Activated CD4-positive, alpha-beta memory T cell treated with anti-CD3 and anti-CD28 coated beads for 36 hours (primary cell): ENCODE results near the gene NAA20. TPM values are rescaled to one million over a fixed set of nuclear protein-coding genes. Genes with fewer than 3 reads are reported as not detected.

Experiments used
- CTCF ChIA-PET: fragments of 350-600 bp; sonication (Branson Sonifier 250); formaldehyde crosslinking; loops from one replicate; lab custom pipeline; 2021; ENCODE audit warnings: antibody characterized with exemption, inconsistent platforms; lab: Charles Lee
- POLR2A ChIA-PET: fragments of 350-600 bp; sonication (Branson Sonifier 250); formaldehyde crosslinking; loops from one replicate; lab custom pipeline; 2021; ENCODE audit warnings: antibody characterized with exemption; lab: Charles Lee
- DNase-seq: peaks from one replicate; pipeline ENCODE4 v3.0.0-alpha.2; 2020
- H3K27ac Mint-ChIP-seq: one replicate; pipeline ENCODE4 v1.8.0; 2021; ENCODE audit warnings: mixed read lengths
- H3K27me3 Mint-ChIP-seq: one replicate; pipeline ENCODE4 v1.8.0; 2021; ENCODE audit warnings: mixed read lengths
- H3K36me3 Mint-ChIP-seq: one replicate; pipeline ENCODE4 v1.8.0; 2021; ENCODE audit warnings: mixed read lengths
- H3K4me1 Mint-ChIP-seq: one replicate; pipeline ENCODE4 v1.8.0; 2021; ENCODE audit warnings: low read depth, mixed read lengths
- H3K4me3 Mint-ChIP-seq: one replicate; pipeline ENCODE4 v1.8.0; 2021; ENCODE audit warnings: mild to moderate bottlenecking, mixed read lengths
- H3K9me3 Mint-ChIP-seq: one replicate; pipeline ENCODE4 v1.8.0; 2021; ENCODE audit warnings: mixed read lengths
- intact Hi-C: fragments of 100-400 bp; cut with micrococcal nuclease; formaldehyde crosslinking; loops from one replicate; pipeline ENCODE4 v1.15.1; 2023
- total RNA-seq, 2 experiments: library from RNA; stranded (reverse); gene quantifications; one replicate each; pipeline ENCODE4 v1.2.3, GENCODE V29; 2021

NAA20 gene
- total RNA-seq, 2 experiments from 2014 or later = 82.6 to 82.9 TPM

DNA sequence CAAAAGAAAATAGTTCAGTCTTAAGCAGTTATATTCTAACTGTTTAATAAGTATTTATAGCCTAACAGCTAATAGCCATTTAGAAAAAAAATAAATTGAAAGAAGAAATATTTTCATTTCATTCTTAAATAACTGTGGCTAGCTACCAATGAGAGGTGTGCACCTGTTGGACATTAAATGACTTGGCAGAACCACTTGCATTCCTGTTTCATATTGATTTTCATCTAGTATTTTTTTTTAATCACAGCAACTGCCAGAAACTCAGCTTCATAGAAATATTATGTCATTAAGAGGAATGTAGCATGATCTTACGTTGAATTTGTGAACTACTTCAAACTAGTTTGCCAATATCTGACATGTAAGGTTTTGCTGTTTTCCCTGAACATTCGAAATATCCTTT, 10.1 kb downstream of the NAA20 start:
- H3K4me1 Mint-ChIP-seq = peaks cover 8% of the 10 kb centered on the region
- peaks cover 24% of the 10 kb centered on the region for H3K36me3 Mint-ChIP-seq
- intact Hi-C loops = no loop called here
- no peak for DNase-seq
- no peaks in the 10 kb centered on the region for H3K9me3 Mint-ChIP-seq
- no peak overlapping the region for H3K4me3 Mint-ChIP-seq
- ChIA-PET POLR2A (no interaction called here), CTCF (interaction anchor here (0.6 to 2.6 kb wide), 4 partner anchors 10 to 334 kb away, joined by 3 to 8 read pairs (median 3); partner anchors contain the start of gene NAA20)
- no peak overlapping the region for H3K27ac Mint-ChIP-seq
- no peaks in the 10 kb centered on the region for H3K27me3 Mint-ChIP-seq

DNA sequence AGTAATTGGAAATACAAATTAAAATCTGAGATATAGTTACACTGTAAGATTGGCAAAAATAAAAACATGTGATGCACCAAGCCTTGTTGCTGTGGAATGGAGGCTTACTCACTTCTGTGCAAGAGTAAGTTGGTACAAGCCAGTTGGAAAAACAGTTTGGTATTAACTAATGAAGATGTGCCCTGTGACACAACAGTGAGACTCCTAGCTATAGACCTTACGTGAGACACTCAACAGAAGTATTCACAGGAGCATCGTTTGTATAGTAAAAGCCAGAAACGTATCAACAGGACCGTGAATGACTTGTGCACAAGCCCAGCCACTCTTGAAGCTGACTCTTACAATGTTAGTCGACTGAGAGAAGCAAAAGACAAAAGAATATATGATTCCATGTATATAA, 14.6 kb downstream of the NAA20 start:
- ChIA-PET CTCF (interaction anchor here (1.3 kb wide), 1 partner anchor 11 kb away, joined by 3 read pairs; no protein-coding TSS in a partner anchor), POLR2A (interaction anchor here (1.3 kb wide), 1 partner anchor 21 kb away, joined by 4 read pairs; the partner anchor contains the start of genes CFAP61 and CRNKL1)
- intact Hi-C loops = no loop called here
- Mint-ChIP-seq H3K27me3 (no peaks in the 10 kb centered on the region), H3K4me3 (no peak overlapping the region), H3K36me3 (peaks cover 39% of the 10 kb centered on the region), H3K4me1 (no peaks in the 10 kb centered on the region), H3K9me3 (no peaks in the 10 kb centered on the region), H3K27ac (peak overlapping the region; percentile 5)
- no peak for DNase-seq

DNA sequence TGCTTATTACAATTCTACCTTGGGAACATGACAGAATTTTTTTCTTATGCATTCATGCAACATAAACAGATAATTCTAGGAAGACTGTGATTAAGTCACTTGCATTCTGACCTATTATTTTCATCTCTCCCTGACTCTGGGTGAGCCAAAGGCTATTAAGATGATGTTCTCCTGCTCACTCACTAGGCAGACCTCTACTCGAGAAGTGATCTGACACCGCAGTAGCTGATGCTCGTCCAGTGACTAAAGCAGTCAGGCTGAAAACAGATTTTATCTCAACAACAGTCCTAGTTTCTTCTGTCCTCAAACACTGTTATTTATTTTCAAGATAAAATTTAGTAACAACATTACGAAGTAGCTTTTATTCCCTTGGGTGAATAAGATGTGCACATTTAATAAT, 17.3 kb downstream of the NAA20 start:
- no peak for DNase-seq
- H3K27me3 Mint-ChIP-seq = no peaks in the 10 kb centered on the region
- CTCF ChIA-PET = interaction anchor here (0.6 kb wide), 1 partner anchor 11 kb away, joined by 4 read pairs; no protein-coding TSS in a partner anchor
- no peaks in the 10 kb centered on the region for H3K9me3 Mint-ChIP-seq
- H3K36me3 Mint-ChIP-seq = peaks cover 43% of the 10 kb centered on the region
- POLR2A ChIA-PET = no interaction called here
- intact Hi-C loops = no loop called here
- no peak overlapping the region for H3K4me3 Mint-ChIP-seq
- H3K27ac Mint-ChIP-seq = peak overlapping the region; percentile 9
- no peaks in the 10 kb centered on the region for H3K4me1 Mint-ChIP-seq

DNA sequence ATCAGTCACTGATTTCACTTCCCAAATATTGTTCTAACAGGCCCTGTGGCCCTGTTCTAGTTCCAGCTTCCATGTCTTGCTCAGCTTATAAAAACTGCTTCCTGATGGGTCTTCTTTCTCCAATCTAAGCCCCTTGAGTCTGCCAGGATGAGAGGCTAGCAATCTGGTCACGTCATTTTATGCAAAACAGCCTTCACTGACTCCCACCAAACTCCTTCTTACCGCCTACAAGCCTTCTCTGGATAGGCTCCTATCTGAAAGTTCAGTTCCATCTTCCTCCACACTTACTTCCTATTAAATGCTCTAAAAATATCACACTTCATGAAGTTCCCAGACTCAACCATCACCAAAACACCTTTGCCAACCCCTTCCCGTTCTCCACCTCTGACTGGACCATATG, 19.6 kb downstream of the NAA20 start:
- no peak for DNase-seq
- H3K4me1 Mint-ChIP-seq = no peaks in the 10 kb centered on the region
- no peaks in the 10 kb centered on the region for H3K9me3 Mint-ChIP-seq
- peaks cover 46% of the 10 kb centered on the region for H3K36me3 Mint-ChIP-seq
- H3K27ac Mint-ChIP-seq = peak overlapping the region; percentile 2
- no peak overlapping the region for H3K4me3 Mint-ChIP-seq
- intact Hi-C loops = no loop called here
- CTCF ChIA-PET = no interaction called here
- H3K27me3 Mint-ChIP-seq = no peaks in the 10 kb centered on the region
- POLR2A ChIA-PET = no interaction called here

DNA sequence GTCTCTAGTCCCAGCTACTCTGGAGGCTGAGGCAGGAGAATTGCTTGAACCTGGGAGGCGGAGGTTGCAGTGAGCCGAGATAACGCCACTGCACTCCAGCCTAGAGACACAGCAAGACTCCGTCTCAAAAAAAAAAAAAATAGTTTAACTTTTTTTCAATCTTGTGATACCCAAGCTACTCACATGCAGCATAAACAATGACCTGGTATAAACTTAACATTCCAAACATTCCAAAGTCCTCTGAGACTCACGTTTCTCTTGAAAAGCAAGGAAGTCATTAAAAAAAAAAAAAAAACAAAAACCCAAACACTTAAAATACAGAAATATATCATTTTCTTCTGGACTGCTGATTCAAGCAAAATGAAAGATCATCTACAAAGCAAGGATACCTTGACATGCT, 20.8 kb downstream of the NAA20 start:
- H3K9me3 Mint-ChIP-seq = no peaks in the 10 kb centered on the region
- no peaks in the 10 kb centered on the region for H3K4me1 Mint-ChIP-seq
- no peak overlapping the region for H3K4me3 Mint-ChIP-seq
- no peak for DNase-seq
- POLR2A ChIA-PET = no interaction called here
- intact Hi-C loops = no loop called here
- no peak overlapping the region for H3K27ac Mint-ChIP-seq
- H3K27me3 Mint-ChIP-seq = no peaks in the 10 kb centered on the region
- H3K36me3 Mint-ChIP-seq = peaks cover 53% of the 10 kb centered on the region
- CTCF ChIA-PET = interaction anchor here (0.6 kb wide), 1 partner anchor 1045 kb away, joined by 3 read pairs; no protein-coding TSS in a partner anchor

DNA sequence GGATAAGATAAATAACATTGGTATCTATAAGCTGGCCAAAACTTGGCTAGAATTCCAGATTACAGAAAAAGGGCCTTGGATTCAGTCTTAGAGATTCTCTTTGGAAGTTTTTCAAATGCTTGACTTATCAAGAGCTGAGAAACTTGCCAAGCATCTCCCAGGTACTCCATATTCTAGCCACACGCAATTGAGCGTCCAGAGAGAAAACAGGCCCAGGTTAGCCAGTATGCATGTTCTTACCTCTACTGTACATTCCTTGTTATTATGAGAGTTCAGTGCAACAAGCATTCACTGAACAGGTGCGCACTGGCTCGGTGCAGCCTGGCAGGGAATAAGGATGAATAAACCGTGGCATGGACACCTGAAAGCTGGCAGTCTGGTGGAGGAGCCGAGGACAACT, 21.4 kb downstream of the NAA20 start:
- Mint-ChIP-seq H3K4me3 (no peak overlapping the region), H3K27ac (no peak overlapping the region), H3K4me1 (no peaks in the 10 kb centered on the region), H3K36me3 (peaks cover 58% of the 10 kb centered on the region), H3K27me3 (no peaks in the 10 kb centered on the region), H3K9me3 (no peaks in the 10 kb centered on the region)
- POLR2A ChIA-PET = no interaction called here
- intact Hi-C loops = no loop called here
- no peak for DNase-seq
- CTCF ChIA-PET = interaction anchor here (0.6 kb wide), 1 partner anchor 1044 kb away, joined by 3 read pairs; no protein-coding TSS in a partner anchor

DNA sequence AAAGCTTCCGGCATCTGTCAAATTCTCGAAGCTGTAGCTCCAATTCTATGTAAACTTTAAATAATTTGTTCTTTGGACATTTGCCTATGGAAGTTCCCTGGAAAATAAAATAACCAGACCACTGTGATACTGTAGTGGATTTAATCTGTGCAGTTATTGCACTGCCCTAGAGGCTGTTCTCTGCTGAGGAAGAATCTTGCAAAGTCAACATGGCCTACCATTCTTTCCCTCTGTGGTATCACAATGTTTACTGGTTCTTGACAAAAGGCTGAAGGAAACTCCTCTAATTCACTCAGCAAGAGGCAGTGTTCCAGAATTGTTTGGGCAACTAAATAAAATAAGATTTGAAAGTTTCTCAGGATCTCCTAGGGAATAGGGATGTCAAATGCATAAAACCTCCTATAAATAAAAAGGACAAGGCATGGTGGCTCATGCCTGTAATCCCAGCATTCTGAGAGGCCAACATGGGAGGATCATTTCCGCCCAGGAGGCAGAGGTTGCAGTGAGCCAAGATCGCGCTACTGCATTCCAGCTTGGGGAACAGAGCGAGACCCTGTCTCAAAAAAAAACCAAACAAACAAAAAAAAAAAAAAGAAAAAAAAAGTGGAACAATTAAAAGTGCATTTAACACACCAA, 22.7 kb downstream of the NAA20 start:
- ChIA-PET CTCF (interaction anchor here (0.7 kb wide), 1 partner anchor 320 kb away, joined by 3 read pairs; no protein-coding TSS in a partner anchor), POLR2A (no interaction called here)
- DNase-seq = no peak
- intact Hi-C loops = no loop called here
- no peak overlapping the region for H3K27ac Mint-ChIP-seq
- no peaks in the 10 kb centered on the region for H3K4me1 Mint-ChIP-seq
- no peak overlapping the region for H3K4me3 Mint-ChIP-seq
- H3K27me3 Mint-ChIP-seq = no peaks in the 10 kb centered on the region
- peaks cover 64% of the 10 kb centered on the region for H3K36me3 Mint-ChIP-seq
- no peaks in the 10 kb centered on the region for H3K9me3 Mint-ChIP-seq

DNA sequence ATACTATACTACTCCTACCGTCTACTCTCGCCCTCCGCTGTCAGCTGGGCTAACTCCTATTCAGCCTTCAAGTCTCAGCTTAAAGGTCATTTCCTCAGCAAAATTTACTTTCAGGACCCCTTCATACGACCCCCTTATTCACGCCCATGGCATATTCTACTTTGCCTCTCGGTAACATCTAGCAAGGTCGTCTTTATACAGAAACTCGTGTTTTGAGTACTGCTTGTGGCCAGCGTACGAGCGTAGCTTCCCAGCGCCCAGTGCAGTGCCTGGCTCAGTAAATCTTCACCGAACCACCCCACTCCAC, 34.6 kb downstream of the NAA20 start:
- intact Hi-C loops = loop anchor here (1.0 to 10.0 kb wide), 5 partner anchors 29 to 661 kb away; partner anchors contain the start of genes INSM1, NAA20 and RALGAPA2
- POLR2A ChIA-PET = interaction anchor here (0.5 to 2.3 kb wide), 4 partner anchors 25 to 513 kb away, joined by 3 to 22 read pairs (median 4); partner anchors contain the start of gene NAA20
- H3K36me3 Mint-ChIP-seq = peaks cover 34% of the 10 kb centered on the region
- H3K27ac Mint-ChIP-seq = peak overlapping the region; percentile 96
- CTCF ChIA-PET = interaction anchor here (0.8 to 2.2 kb wide), 7 partner anchors 32 to 543 kb away, joined by 3 to 19 read pairs (median 5); partner anchors contain the start of gene NAA20
- H3K9me3 Mint-ChIP-seq = no peaks in the 10 kb centered on the region
- H3K27me3 Mint-ChIP-seq = peaks cover 7% of the 10 kb centered on the region
- H3K4me3 Mint-ChIP-seq = peak overlapping the region; percentile 99
- no peak for DNase-seq
- peaks cover 24% of the 10 kb centered on the region for H3K4me1 Mint-ChIP-seq

DNA sequence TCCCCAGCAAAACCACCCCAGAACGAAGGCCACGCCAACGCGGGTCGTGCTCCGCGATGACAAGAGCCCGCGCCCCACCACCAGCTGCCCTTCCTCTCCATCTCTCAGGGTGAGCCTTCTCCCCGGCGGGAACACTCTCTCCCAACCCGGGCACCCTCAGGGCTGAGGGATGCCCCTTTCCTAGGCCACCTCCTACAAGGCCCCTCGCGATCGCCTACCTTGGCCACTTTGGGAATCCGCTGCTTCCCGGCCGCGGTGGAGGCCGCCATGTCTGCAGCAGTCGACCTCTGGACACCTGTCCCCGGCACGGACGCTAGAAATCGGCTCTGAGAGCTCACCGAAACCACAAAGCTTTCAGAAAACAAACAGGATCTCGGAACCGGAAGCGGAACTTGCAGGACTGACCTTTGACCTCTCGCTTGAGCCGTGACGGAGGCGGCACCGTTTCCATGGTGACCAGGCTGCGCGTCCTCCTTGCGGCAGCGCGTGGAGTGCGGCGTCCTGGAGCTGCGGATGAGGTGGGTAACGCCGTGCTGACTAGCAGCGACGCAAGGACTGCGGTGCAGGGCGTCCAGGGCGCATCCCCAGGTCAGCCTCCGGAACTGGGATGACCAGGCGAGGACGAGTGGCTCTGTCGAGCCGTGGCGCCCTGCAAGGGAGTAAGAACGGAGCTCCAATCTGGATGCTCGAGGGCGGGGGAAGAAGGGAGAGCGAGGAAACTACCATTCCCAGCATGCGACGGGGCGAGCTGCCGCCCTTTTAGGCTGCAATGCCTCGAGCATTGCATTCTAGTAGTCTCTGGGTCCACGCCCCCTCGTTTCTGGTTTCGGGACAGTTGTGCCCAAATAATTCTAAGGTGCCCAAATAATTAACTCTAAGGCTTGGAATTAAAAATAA, 35.2 kb downstream of the NAA20 start, which contains the start of the genes CFAP61 and CRNKL1:
CFAP61 (plus strand) TSS at position 459 of the 897 bp plus-strand sequence. CDS start 4,122 bp downstream, outside the sequence.
CRNKL1 (minus strand) TSS at position 393 of the 897 bp plus-strand sequence; CDS start at position 269, 124 bp downstream.
- ChIA-PET POLR2A (interaction anchor here (0.5 to 2.3 kb wide), 5 partner anchors 20 to 512 kb away, joined by 3 to 22 read pairs (median 4); partner anchors contain the start of gene NAA20), CTCF (interaction anchor here (0.8 to 2.2 kb wide), 8 partner anchors 30 to 542 kb away, joined by 3 to 19 read pairs (median 4); partner anchors contain the start of gene NAA20)
- H3K27me3 Mint-ChIP-seq = peaks cover 8% of the 10 kb centered on the region
- H3K27ac Mint-ChIP-seq = peak within 1 kb of the TSS; percentile 96
- H3K4me3 Mint-ChIP-seq = peak within 1 kb of the TSS; percentile 99
- DNase-seq = peak; percentile 98
- peaks cover 31% of the 10 kb centered on the region for H3K36me3 Mint-ChIP-seq
- H3K9me3 Mint-ChIP-seq = no peaks in the 10 kb centered on the region
- H3K4me1 Mint-ChIP-seq = peaks cover 24% of the 10 kb centered on the region
- intact Hi-C loops = loop anchor here (1.0 to 10.0 kb wide), 5 partner anchors 30 to 660 kb away; partner anchors contain the start of genes INSM1, NAA20 and RALGAPA2

DNA sequence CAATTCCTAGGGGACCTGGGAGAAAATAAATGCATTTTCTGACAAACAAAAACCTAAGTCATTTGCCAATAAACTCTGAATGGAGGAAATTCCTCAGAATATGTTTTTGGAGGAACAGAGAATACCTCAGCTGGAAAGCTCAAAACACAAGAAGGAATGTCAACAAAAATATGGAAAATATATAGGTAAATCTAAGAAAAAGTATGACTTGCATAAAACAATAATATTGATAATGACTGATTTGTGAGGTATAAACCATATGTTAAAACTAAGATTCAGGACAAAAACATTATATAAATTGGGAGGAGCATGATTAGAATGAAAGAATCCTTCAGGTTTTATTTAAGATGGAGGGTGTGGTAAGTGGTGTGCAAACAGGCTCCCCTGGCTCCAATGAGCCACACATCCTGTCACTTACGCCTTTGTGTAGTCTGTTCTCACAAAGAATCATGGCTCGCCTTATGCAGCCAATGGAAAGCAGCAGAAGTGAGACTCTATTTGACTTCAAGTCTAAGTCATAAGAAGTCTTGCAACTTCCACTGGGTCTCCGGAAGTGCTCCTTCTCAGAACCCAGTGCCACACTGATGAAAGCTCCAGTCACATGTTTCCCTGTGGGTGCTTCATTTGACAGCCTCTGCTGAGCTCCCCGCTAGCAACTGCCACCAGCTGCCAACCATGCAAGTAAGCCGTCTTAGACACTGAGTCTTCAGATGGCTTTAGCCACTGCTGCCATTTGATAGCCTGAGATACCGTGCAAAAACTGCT, 43.3 kb downstream of the NAA20 start:
- peaks cover 18% of the 10 kb centered on the region for H3K27me3 Mint-ChIP-seq
- POLR2A ChIA-PET = no interaction called here
- H3K4me1 Mint-ChIP-seq = no peaks in the 10 kb centered on the region
- H3K36me3 Mint-ChIP-seq = no peaks in the 10 kb centered on the region
- CTCF ChIA-PET = no interaction called here
- DNase-seq = no peak
- H3K4me3 Mint-ChIP-seq = no peak overlapping the region
- H3K9me3 Mint-ChIP-seq = no peaks in the 10 kb centered on the region
- no peak overlapping the region for H3K27ac Mint-ChIP-seq
- intact Hi-C loops = no loop called here
